Activated naive CD8-positive, alpha-beta T cell treated with anti-CD3 and anti-CD28 coated beads for 36 hours (primary cell): Measurements from ENCODE around the gene MARK2. TPM values are rescaled to one million over a fixed set of nuclear protein-coding genes. Genes with fewer than 3 reads are reported as not detected.

Experiments used
- DNase-seq: peaks from one replicate; pipeline ENCODE4 v3.0.0; 2021
- H3K27ac Mint-ChIP-seq: one replicate; pipeline ENCODE4 v1.8.0; 2022; ENCODE audit warnings: mild to moderate bottlenecking, moderate library complexity, mixed read lengths
- H3K27me3 Mint-ChIP-seq: one replicate; pipeline ENCODE4 v1.8.0; 2022; ENCODE audit warnings: mild to moderate bottlenecking, mixed read lengths
- H3K36me3 Mint-ChIP-seq: one replicate; pipeline ENCODE4 v1.8.0; 2021; ENCODE audit warnings: mild to moderate bottlenecking, mixed read lengths
- H3K4me1 Mint-ChIP-seq: one replicate; pipeline ENCODE4 v1.8.0; 2021; ENCODE audit warnings: mixed read lengths
- H3K4me3 Mint-ChIP-seq: one replicate; pipeline ENCODE4 v1.8.0; 2022; ENCODE audit warnings: mild to moderate bottlenecking, moderate library complexity, mixed read lengths
- H3K9me3 Mint-ChIP-seq: one replicate; pipeline ENCODE4 v1.8.0; 2022; ENCODE audit warnings: mixed read lengths
- total RNA-seq, 2 experiments: library from RNA; stranded (reverse); gene quantifications; one replicate each; pipeline ENCODE4 v1.2.3, GENCODE V29; 2021

MARK2 gene
- total RNA-seq, 2 experiments from 2014 or later = 27.7 to 29.0 TPM

DNA sequence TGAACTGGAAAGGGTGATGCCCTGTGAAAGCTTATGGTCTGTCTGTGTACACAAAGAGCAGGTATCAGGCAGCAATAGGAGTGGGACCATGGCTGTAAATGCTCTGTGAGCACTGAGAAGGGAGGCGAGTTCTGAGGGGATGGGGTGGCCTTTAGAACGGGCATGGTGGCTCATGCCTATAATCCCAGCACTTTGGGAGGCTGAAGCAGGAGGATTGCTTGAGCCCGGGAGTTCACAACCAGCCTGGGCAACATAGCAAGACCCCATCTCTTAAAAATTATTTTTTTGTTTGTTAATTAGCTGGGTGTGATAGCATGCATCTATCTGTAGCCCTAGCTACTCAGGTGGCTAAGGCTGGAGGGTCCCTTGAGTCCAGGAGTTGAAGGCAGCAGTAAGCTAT is 22.2 kb upstream of the MARK2 start:
- peaks cover 39% of the 10 kb centered on the region for H3K36me3 Mint-ChIP-seq
- no peak overlapping the region for H3K27ac Mint-ChIP-seq
- H3K9me3 Mint-ChIP-seq = no peaks in the 10 kb centered on the region
- H3K4me3 Mint-ChIP-seq = no peak overlapping the region
- H3K27me3 Mint-ChIP-seq = peaks cover 6% of the 10 kb centered on the region
- peaks cover 18% of the 10 kb centered on the region for H3K4me1 Mint-ChIP-seq
- DNase-seq = no peak

DNA sequence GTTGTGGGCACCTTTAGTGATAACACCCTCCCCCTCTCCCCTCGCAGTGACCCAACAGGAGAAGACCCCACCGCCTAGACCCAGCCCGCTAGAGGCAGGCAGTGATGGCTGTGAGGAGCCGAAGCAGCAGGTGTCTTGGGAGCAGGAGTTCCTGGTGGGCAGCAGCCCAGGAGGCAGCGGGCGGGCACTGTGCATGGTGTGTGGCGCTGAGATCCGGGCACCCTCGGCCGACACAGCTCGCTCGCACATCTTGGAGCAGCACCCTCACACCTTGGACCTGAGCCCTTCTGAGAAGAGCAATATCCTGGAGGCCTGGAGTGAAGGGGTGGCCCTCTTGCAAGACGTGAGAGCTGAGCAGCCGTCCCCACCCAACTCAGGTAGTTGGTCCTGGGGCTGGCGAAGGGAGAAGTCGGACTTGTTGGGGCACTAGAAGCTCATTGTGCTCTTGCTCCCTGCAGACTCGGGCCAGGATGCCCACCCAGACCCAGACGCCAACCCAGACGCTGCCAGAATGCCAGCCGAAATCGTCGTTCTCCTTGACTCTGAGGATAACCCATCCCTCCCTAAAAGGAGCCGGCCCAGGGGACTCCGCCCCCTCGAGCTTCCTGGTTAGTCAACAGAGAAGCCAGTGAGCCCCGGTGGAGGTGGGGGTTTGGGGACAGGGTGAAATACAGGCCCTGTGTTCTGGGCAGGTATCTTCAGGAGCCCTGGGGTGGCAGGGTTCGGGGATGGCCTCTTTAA is 21.0 kb upstream of the MARK2 start:
- Mint-ChIP-seq H3K36me3 (peaks cover 45% of the 10 kb centered on the region), H3K27me3 (no peaks in the 10 kb centered on the region), H3K4me1 (peaks cover 16% of the 10 kb centered on the region), H3K27ac (no peak overlapping the region), H3K4me3 (no peak overlapping the region), H3K9me3 (no peaks in the 10 kb centered on the region)
- DNase-seq = no peak

DNA sequence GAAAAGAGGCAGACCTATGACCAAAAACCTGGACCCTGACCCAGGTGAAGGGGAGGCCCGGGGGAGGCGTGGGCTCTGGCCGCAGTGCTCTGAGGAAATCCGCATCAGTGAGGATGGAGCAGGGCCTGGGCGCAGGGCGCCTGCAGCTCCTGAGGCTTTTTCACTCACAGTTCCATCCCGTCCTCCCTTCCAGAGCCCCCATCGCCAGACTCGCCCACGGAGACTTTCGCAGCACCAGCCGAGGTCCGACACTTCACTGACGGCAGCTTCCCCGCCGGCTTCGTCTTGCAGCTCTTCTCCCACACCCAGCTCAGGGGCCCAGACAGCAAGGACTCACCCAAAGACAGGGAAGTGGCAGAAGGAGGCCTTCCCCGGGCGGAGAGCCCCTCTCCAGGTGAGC is 20.3 kb upstream of the MARK2 start:
- DNase-seq = no peak
- Mint-ChIP-seq H3K36me3 (peaks cover 49% of the 10 kb centered on the region), H3K9me3 (no peaks in the 10 kb centered on the region), H3K4me1 (peaks cover 16% of the 10 kb centered on the region), H3K27ac (no peak overlapping the region), H3K4me3 (no peak overlapping the region), H3K27me3 (no peaks in the 10 kb centered on the region)

DNA sequence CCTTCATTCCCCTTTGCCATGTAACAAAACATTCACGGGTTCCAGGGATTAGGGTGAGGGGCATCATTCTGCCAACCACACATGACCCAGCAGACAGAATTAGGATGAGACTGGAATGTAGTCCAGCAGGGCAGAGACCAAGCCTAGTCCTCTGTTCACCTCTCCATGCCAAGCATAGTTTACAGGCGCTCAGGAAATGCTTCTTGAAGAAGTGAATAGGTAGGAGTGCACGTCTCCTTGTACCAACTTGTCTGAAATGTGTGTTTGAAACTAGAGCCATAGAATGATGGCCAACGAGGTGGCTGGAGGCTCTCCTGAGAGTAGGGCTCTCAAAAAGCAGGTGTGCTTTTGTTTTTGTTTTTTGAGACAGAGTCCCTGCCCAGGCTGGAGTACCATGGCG is 17.5 kb upstream of the MARK2 start:
- H3K27me3 Mint-ChIP-seq = no peaks in the 10 kb centered on the region
- no peak overlapping the region for H3K4me3 Mint-ChIP-seq
- H3K27ac Mint-ChIP-seq = no peak overlapping the region
- H3K4me1 Mint-ChIP-seq = peaks cover 2% of the 10 kb centered on the region
- no peak for DNase-seq
- peaks cover 44% of the 10 kb centered on the region for H3K36me3 Mint-ChIP-seq
- no peaks in the 10 kb centered on the region for H3K9me3 Mint-ChIP-seq

DNA sequence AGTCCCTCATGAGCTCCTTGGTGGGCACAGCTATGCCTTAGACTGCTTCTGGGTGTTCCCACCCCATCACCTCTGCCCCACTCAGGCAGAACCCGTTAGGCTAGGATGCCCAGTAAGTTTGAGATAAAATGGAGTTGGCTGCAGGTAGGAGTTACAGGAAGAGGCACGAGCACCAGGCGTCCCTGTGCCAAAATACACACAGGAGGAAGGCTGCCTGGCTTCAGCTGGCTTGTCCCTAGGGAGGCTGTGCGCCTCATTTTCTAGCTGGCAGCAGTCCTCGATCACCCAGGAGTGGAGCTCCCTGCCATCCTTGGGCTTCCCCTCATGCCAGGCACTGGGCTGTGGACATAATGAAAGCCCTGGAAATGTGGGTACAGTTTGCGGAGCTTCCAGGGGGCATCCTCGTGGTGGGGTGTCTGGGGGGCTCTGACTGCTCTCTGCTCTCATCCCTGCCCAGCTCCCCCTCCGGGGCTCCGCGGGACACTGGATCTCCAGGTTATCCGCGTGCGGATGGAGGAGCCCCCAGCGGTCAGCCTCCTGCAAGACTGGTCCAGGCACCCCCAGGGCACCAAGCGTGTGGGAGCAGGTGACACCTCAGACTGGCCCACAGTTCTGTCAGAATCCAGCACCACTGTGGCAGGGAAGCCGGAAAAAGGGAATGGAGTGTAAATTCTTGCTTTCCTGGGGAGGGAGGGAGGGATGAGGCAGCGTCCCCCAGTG is 12.3 kb upstream of the MARK2 start:
- Mint-ChIP-seq H3K36me3 (peaks cover 20% of the 10 kb centered on the region), H3K9me3 (no peaks in the 10 kb centered on the region), H3K27me3 (no peaks in the 10 kb centered on the region), H3K4me1 (no peaks in the 10 kb centered on the region), H3K4me3 (no peak overlapping the region), H3K27ac (no peak overlapping the region)
- no peak for DNase-seq

DNA sequence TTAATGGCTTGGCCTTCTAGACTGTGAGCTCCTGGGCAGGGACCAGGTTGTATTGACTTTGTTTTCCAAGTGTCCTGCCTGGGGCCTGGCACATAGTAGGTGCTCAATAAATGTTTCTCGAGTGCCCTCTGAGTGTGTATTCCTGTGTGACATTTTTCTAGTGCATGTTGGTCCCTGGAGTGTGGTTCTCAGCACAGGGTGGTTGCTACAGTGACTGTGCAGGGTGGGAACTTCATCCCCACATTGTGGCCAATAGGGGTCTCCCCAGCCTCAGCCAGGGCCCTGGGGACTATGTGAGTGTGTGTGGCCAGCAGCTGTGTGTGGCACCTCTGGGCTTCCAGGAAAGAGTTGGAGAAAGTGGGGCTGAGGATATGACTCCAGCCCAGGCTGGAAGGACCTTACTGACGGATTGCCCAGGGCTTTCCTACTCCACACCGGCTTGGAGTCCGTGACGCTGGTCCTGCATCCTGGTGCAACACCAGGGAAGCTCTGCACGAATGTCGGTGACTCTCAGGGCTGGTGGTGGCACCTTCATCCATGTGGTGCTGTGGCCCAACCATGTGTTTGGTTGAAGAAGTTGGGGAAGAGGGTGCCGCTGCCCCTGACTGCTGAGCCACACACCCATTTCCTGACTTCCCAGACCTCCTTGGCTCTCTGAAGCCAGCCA is 9.0 kb upstream of the MARK2 start:
- Mint-ChIP-seq H3K9me3 (no peaks in the 10 kb centered on the region), H3K36me3 (peaks cover 2% of the 10 kb centered on the region), H3K27me3 (no peaks in the 10 kb centered on the region), H3K4me1 (no peaks in the 10 kb centered on the region), H3K4me3 (no peak overlapping the region), H3K27ac (no peak overlapping the region)
- no peak for DNase-seq

DNA sequence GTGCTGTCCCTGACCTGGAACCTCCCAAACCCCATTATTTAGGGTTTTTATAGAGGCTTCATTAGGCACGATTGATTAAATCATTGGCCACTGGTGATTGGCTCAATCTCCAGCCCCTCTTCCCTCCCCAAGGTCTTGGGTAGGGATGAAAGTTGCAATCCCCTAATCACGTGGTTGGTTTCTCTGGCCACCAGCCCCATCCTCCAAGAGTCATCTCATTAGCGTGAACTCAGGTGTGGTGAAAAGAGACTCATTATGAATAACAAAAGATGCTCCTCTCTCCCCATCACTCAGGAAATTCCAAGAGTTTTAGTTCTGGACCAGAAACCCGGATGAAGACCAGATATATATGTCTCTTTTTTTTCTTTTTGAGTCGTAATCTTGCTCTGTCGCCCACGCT is 7.6 kb upstream of the MARK2 start:
- Mint-ChIP-seq H3K4me1 (no peaks in the 10 kb centered on the region), H3K36me3 (no peaks in the 10 kb centered on the region), H3K9me3 (no peaks in the 10 kb centered on the region), H3K27ac (no peak overlapping the region), H3K4me3 (no peak overlapping the region), H3K27me3 (no peaks in the 10 kb centered on the region)
- DNase-seq = no peak

DNA sequence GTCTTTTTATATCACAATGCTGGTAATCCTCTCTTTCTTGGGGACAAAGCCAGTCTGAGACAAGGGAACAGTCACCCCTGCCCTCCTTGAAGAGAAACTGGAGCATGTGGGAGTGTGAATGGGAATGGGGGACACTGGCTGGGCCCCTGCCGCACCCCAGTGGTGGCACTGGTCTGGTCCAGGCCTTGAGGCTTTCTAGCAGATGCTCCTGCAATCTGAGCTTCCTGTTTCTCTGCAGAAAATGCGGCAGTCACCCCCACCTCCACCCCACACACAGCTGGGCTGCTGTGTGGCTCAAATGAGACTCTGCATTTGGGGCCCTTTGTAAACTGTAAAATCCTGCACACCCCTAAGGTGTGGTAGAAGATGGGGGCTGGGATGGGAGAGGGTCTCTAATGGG is 6.6 kb upstream of the MARK2 start:
- no peak overlapping the region for H3K4me3 Mint-ChIP-seq
- no peak overlapping the region for H3K27ac Mint-ChIP-seq
- H3K9me3 Mint-ChIP-seq = no peaks in the 10 kb centered on the region
- peaks cover 1% of the 10 kb centered on the region for H3K4me1 Mint-ChIP-seq
- no peaks in the 10 kb centered on the region for H3K27me3 Mint-ChIP-seq
- DNase-seq = no peak
- no peaks in the 10 kb centered on the region for H3K36me3 Mint-ChIP-seq

DNA sequence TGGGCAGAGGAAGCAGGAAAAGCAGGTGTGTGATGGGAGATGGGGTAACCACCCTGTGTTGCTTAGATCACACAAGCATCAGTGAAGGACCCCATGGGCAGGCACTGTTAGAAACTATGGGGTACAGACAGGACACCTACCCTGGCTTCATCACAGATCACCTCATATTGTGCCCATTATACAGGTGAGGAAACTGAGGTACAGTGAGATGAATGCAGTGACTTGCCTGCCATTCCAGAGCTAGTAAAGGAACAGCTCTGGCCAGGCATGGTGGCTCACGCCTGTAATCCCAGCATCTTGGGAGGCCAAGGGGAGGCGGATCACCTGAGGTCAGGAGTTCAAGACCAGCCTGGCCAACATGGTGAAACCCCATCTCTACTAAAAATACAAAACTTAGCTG is 5.9 kb upstream of the MARK2 start:
- no peaks in the 10 kb centered on the region for H3K27me3 Mint-ChIP-seq
- H3K27ac Mint-ChIP-seq = no peak overlapping the region
- peaks cover 8% of the 10 kb centered on the region for H3K4me1 Mint-ChIP-seq
- no peak for DNase-seq
- no peaks in the 10 kb centered on the region for H3K9me3 Mint-ChIP-seq
- H3K4me3 Mint-ChIP-seq = no peak overlapping the region
- H3K36me3 Mint-ChIP-seq = no peaks in the 10 kb centered on the region

DNA sequence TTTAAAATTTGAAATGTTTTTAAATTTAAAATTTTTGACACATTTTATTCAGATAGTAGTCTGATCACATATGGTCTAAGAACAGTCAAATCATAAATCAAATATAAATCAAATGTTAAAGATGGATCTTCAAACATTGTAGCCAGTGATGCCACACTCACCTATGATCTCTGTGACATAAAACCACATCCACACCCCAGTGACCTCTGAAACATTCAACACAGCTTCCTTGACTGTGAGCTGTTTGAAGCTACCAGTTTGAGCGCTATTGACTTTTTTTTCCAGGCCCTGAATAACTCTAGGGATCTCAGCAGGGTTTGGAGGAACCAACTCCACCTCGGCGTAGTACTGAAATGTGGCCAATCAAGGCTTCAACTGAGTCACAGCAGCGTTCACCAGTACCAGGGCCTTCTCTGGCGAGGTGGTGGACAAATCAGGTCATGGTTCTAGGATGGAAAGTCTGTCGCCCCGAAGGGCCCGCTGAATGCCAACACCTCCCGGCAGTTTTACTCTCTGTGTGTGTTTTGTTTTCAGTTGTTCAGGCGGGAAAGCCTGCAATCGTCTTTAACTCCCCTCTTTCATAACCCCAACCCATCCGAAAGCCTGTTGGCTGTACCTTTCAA is 4.3 kb upstream of the MARK2 start:
- Mint-ChIP-seq H3K27ac (no peak overlapping the region), H3K9me3 (no peaks in the 10 kb centered on the region)

DNA sequence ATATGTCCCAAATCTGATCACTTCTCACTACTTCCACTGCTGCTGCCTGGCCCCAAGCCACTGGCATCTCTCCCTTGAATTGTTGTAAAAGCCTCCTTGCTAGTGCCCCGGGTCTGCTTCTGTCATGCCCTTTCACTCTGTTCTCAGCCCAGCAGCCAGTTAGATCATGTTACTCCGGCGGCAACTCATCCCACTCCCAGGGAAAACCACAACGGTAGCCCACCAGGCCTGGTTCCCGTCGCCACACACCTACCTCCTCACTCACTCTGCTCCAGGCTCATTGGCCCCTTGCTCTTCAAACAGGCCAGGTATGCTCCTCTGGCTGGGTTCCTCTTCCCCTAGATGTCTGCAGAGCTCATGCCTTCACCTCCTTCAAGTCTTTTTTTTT is 3.8 kb upstream of the MARK2 start:
- no peaks in the 10 kb centered on the region for H3K27me3 Mint-ChIP-seq
- no peak for DNase-seq
- H3K27ac Mint-ChIP-seq = no peak overlapping the region
- H3K4me3 Mint-ChIP-seq = no peak overlapping the region
- peaks cover 6% of the 10 kb centered on the region for H3K36me3 Mint-ChIP-seq
- peaks cover 15% of the 10 kb centered on the region for H3K4me1 Mint-ChIP-seq
- H3K9me3 Mint-ChIP-seq = no peaks in the 10 kb centered on the region

More for the DNA sequence above, 4.3 kb upstream of the MARK2 start:
- DNase-seq = no peak
- Mint-ChIP-seq H3K4me3 (no peak overlapping the region), H3K36me3 (peaks cover 1% of the 10 kb centered on the region), H3K27me3 (no peaks in the 10 kb centered on the region), H3K4me1 (peaks cover 12% of the 10 kb centered on the region)

DNA sequence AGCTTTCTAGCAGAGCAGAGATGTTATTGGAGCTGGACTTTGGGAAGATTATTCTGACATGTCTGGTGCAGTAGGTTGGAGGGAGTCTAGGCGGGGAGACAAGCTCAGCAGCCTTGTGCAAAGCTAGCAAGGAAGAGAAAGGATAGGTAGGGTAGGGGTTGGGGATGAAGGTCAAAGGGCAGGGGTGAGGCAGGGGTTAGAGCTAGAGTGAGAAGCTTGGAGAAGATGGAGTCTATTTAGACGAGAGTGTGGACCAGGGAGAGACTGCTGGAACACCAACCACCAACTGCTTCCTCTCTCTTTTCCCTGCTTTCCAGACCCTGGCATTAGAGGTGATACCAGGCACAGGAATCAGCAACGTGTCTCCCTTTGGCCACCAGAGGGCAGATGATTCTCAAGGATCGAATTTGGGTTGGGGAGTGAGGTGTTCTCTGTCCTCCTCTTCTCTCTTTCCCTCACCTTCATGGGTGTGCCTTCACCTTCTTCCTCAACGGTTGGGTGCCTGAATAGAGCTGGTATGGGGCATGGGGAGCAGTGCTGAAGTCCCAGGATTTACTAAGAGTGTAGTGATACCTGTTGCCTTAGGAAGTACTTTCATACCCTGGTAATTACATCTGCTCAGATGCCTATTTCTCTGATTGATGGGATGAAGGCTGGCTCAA is 1.8 kb upstream of the MARK2 start:
- no peak overlapping the region for H3K27ac Mint-ChIP-seq
- H3K36me3 Mint-ChIP-seq = peaks cover 13% of the 10 kb centered on the region
- DNase-seq = peak; percentile 69
- H3K27me3 Mint-ChIP-seq = no peaks in the 10 kb centered on the region
- no peaks in the 10 kb centered on the region for H3K9me3 Mint-ChIP-seq
- peaks cover 35% of the 10 kb centered on the region for H3K4me1 Mint-ChIP-seq
- H3K4me3 Mint-ChIP-seq = no peak overlapping the region

DNA sequence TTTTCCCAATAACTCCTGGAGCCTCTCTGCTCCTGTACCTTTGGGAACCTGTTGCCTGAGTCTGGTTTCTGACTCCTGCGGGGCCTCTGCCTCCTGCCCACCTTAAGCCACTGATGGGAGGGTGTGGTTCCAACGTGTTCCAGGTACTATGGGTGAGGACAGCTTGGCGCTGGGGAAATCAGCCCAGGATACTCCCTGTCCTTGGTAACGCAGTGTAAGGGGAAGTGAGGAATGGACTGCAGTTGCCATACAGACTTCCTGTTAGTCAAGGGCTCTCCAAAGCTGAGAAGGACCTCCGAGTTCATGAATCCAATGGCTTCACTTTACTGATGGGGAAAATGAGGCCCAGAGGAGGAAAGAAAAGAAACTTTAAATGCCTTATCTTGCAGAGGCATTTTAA is 1.2 kb upstream of the MARK2 start:
- Mint-ChIP-seq H3K4me1 (peaks cover 36% of the 10 kb centered on the region), H3K4me3 (peak overlapping the region; percentile 77), H3K9me3 (no peaks in the 10 kb centered on the region), H3K36me3 (peaks cover 13% of the 10 kb centered on the region), H3K27me3 (no peaks in the 10 kb centered on the region), H3K27ac (peak overlapping the region; percentile 57)
- no peak for DNase-seq

DNA sequence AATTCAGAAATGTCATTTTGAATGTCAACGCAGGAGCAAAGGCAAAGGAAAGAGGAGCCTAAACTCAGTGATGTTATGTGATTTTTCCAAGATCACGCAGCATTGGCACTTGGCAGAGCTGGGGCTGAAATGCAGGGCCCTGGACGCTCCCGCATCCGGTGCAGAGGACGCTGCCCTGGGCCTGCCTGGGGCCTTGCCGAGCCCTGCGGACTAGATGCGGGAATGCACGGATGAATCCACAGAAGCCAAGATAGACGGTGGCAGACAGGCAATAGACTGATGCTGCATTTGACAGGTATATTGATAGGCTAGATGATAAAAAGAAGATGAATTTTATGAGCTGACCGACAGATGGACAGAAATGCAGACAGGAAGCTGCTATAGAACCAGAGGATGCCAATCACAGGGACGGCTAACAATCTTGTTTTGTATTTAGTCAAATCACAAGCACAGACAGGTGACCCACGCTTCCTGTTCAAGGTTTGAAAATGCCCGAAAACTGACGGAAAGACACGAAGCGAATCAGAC is 696 bp upstream of the MARK2 start:
- no peaks in the 10 kb centered on the region for H3K9me3 Mint-ChIP-seq
- no peak for DNase-seq
- H3K4me3 Mint-ChIP-seq = peak overlapping the region; percentile 77
- H3K4me1 Mint-ChIP-seq = peaks cover 41% of the 10 kb centered on the region
- peak overlapping the region; percentile 57 for H3K27ac Mint-ChIP-seq
- no peaks in the 10 kb centered on the region for H3K27me3 Mint-ChIP-seq
- peaks cover 13% of the 10 kb centered on the region for H3K36me3 Mint-ChIP-seq
